GM12874 (cell line): ENCODE measurements around the gene SEMA5A.

Source experiments
- TF ChIP-seq, protein P1 (sequence below): IDR thresholded peaks from 2 replicates; pipeline ENCODE4 v1.5.1; 2011; ENCODE audit warnings: low read depth, mild to moderate bottlenecking, control low read depth, low read length, moderate library complexity; ENCODE audit not compliant: insufficient read depth

The SEMA5A gene

GRCh38 chr5:9537223-9538141 lies 8.4 kb downstream of the SEMA5A start:
- TF ChIP-seq, protein P1, sequence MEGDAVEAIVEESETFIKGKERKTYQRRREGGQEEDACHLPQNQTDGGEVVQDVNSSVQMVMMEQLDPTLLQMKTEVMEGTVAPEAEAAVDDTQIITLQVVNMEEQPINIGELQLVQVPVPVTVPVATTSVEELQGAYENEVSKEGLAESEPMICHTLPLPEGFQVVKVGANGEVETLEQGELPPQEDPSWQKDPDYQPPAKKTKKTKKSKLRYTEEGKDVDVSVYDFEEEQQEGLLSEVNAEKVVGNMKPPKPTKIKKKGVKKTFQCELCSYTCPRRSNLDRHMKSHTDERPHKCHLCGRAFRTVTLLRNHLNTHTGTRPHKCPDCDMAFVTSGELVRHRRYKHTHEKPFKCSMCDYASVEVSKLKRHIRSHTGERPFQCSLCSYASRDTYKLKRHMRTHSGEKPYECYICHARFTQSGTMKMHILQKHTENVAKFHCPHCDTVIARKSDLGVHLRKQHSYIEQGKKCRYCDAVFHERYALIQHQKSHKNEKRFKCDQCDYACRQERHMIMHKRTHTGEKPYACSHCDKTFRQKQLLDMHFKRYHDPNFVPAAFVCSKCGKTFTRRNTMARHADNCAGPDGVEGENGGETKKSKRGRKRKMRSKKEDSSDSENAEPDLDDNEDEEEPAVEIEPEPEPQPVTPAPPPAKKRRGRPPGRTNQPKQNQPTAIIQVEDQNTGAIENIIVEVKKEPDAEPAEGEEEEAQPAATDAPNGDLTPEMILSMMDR, result no peak

DNA sequence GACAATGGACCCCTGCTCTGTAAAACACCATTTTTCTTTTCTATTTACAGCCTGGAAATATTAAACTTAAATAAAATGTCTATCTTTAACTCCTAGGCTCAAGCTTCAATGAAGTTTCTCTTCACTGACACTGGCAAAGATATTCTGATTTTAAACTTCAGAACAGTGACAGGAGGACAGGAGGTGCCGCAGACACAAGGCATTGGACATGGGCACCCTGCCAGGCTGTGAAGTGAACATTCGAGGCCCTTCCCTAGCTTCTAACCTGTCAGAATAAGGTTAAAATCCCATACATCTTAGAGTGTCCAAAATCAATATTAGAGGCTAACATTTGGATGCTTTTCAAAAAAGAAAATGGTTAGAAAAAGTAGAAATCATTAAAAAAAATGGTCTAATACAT lies 9.2 kb downstream of the SEMA5A start:
- TF ChIP-seq, protein P1, result no peak

- TF ChIP-seq, protein P1, result no peak
These were observed 10.9 kb downstream of the SEMA5A start for GRCh38 chr5:9534881-9535517.

- TF ChIP-seq, protein P1, result no peak
These were observed 12.1 kb downstream of the SEMA5A start for GRCh38 chr5:9533562-9534364.

DNA sequence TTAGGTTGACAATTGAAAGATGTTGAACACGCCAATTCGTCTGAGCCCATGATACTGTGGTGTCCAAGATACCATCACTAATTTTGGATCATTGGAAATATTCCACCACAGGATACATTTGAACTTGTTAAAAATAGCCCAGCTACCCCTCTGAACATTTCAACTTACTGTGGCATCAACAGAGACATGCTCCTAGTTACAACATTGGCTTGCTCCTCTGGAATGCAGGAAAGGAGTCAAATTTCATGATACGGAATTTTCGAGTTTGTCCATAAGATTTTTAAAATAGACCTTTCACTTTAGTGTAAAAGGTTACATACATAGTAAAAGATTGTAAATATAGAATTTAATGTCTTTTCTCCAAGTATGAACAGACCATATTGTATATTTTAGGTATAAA lies 12.8 kb downstream of the SEMA5A start:
- TF ChIP-seq, protein P1, result no peak

DNA sequence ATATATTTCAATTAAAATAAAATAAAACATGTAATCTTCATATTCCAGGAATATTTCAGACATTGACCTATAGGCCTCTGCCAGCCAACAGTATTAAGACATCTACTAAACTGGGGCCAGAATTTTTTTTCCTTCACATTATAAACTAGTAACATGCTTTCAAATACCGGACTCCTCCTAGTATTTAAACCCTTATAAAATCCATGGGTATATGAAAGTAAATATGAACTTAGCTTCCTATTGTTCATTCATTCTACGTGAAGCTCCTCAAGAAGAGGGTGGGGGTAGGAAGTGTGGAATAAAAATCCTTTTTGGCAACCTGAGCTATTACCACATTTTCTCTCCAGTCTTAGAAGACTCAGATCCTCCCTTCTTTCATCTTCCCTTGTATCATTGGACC lies 16.4 kb downstream of the SEMA5A start:
- TF ChIP-seq, protein P1, result no peak

GRCh38 chr5:9529041-9529480 lies 16.8 kb downstream of the SEMA5A start:
- TF ChIP-seq, protein P1, result no peak
